ENCODE results near the gene GLIS2.

DNA sequence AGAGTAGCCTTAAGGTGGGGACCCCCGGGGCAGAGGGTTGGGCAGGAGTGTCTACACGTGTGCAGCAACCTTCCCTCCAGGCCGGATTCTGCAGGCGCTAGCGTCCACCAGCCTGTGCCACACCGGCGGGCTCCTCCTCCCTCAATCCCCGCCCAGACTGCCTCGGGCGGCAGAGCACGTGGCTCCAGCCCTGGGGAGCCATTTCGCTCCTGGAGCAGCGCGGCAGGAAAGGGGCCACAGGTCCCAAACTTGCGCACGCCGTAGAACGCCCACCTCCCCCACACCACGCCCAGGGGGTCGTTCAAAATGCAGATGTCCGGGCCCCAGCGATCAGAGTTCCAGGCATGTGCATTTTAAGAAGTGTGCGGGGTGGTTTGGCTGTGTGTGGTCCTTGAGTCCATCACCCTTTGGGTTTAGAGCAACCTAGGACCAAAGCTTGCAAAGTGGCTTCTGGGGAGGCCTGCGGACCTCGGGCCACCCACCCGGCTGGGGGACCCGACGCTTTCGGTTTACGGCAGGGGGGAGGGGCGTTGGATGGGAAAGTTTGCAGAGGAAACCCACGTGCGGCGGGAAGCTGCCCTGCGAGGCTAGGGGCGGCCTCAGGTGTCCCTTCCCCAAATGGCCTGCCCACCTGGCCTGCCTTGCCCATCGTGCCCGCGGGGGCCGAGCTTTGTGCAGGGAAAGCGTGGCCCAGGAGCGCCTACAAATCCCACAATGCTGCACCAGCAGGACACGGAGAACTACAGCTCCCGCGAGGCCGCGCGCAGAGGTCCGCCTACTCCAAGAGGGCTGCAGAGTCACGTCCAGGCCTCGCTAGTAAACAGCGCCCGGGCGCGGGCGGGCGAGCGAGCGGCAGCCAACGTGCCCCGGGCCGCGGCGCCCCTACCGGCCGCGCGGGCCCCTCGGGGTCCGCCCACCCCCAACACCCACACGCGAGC is 44.4 kb upstream of the GLIS2 start:
- TF ChIP-seq, protein P1, sequence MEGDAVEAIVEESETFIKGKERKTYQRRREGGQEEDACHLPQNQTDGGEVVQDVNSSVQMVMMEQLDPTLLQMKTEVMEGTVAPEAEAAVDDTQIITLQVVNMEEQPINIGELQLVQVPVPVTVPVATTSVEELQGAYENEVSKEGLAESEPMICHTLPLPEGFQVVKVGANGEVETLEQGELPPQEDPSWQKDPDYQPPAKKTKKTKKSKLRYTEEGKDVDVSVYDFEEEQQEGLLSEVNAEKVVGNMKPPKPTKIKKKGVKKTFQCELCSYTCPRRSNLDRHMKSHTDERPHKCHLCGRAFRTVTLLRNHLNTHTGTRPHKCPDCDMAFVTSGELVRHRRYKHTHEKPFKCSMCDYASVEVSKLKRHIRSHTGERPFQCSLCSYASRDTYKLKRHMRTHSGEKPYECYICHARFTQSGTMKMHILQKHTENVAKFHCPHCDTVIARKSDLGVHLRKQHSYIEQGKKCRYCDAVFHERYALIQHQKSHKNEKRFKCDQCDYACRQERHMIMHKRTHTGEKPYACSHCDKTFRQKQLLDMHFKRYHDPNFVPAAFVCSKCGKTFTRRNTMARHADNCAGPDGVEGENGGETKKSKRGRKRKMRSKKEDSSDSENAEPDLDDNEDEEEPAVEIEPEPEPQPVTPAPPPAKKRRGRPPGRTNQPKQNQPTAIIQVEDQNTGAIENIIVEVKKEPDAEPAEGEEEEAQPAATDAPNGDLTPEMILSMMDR (conservative IDR thresholded peaks at IDR 0.05; ENCODE audit: low read depth, low read length): no peak
- no peak for TF ChIP-seq EZH2 (IDR thresholded peaks at IDR 0.05; ENCODE audit: low read length, unreplicated experiment)
